Brain microvascular endothelial cell (primary cell): ENCODE measurements around the gene MYH2.
"Not testable (repeated sequence)": the region's sequence is repeated elsewhere in the genome, so short reads cannot be mapped to it uniquely, and the experiment has no call there.

Source experiments
- DNase-seq: peaks from one replicate; pipeline ENCODE4 v3.0.0-alpha.2; 2020
- H3K27ac ChIP-seq: fragments of 250-450 bp; sonication (Bioruptor Pico); 2 replicates; pipeline ENCODE4 v1.5.1; 2020; ENCODE audit warnings: mild to moderate bottlenecking, moderate library complexity
- H3K27me3 ChIP-seq: fragments of 250-450 bp; sonication (Bioruptor Pico); replicated peaks from 2 replicates; pipeline ENCODE4 v1.5.1; 2020; ENCODE audit warnings: mild to moderate bottlenecking
- H3K36me3 ChIP-seq: fragments of 250-450 bp; sonication (Bioruptor Pico); replicated peaks from 2 replicates; pipeline ENCODE4 v1.5.1; 2020; ENCODE audit warnings: mild to moderate bottlenecking
- H3K4me3 ChIP-seq: 2 replicates; pipeline ENCODE4 v1.5.1; 2011; ENCODE audit warnings: low read depth, mild to moderate bottlenecking, control low read depth, low read length, moderate library complexity
- CTCF ChIP-seq: IDR thresholded peaks from 2 replicates; pipeline ENCODE4 v1.5.1; 2011; ENCODE audit warnings: low read depth, mild to moderate bottlenecking, moderate library complexity, low read length, control low read depth, inconsistent platforms; ENCODE audit errors: missing control alignments
- in situ Hi-C: cut with HindIII; loops from 2 replicates; pipeline ENCODE4 v1.10.0; 2017; ENCODE audit warnings: low sequenced_read_pairs, low pct_ligation_motif_present

Gene MYH2

GRCh38 chr17:10550014-10550413 is 556 bp upstream of the MYH2 start:
- DNase-seq, result no peak
- Histone ChIP-seq H3K4me3 (no peak overlapping the region), H3K27ac (no peak overlapping the region), H3K36me3 (no peaks in the 10 kb centered on the region), H3K27me3 (no peaks in the 10 kb centered on the region)
- in situ Hi-C loops, result no loop called here
- TF ChIP-seq CTCF, result no peak

- in situ Hi-C loops, result no loop called here
- no peaks in the 10 kb centered on the region for H3K36me3 ChIP-seq
- DNase-seq, result no peak
- no peaks in the 10 kb centered on the region for H3K27me3 ChIP-seq
- no peak overlapping the region for H3K4me3 ChIP-seq
- no peak overlapping the region for H3K27ac ChIP-seq
- no peak for TF ChIP-seq CTCF
Observed at GRCh38 chr17:10547351-10547750, 2.1 kb downstream of the MYH2 start.

GRCh38 chr17:10543486-10543885 is 6.0 kb downstream of the MYH2 start:
- H3K27me3 ChIP-seq, H3K4me3 ChIP-seq, DNase-seq, H3K27ac ChIP-seq, in situ Hi-C loops, H3K36me3 ChIP-seq: not testable (repeated sequence)

GRCh38 chr17:10541179-10541578 is 8.3 kb downstream of the MYH2 start:
- in situ Hi-C loops, H3K36me3 ChIP-seq, H3K27ac ChIP-seq, H3K27me3 ChIP-seq, DNase-seq, H3K4me3 ChIP-seq: not testable (repeated sequence)

- Histone ChIP-seq H3K27ac (no peak overlapping the region), H3K4me3 (no peak overlapping the region), H3K27me3 (no peaks in the 10 kb centered on the region), H3K36me3 (no peaks in the 10 kb centered on the region)
- in situ Hi-C loops, result no loop called here
- TF ChIP-seq CTCF, result no peak
- no peak for DNase-seq
Observed at GRCh38 chr17:10532026-10532425, 17.4 kb downstream of the MYH2 start.

- no peak for DNase-seq
- no peaks in the 10 kb centered on the region for H3K36me3 ChIP-seq
- no peaks in the 10 kb centered on the region for H3K27me3 ChIP-seq
- H3K27ac ChIP-seq, result no peak overlapping the region
- TF ChIP-seq CTCF, result no peak
- H3K4me3 ChIP-seq, result no peak overlapping the region
- in situ Hi-C loops, result no loop called here
Observed at GRCh38 chr17:10527419-10527818, 22.0 kb downstream of the MYH2 start.

- TF ChIP-seq CTCF, result no peak
- H3K36me3 ChIP-seq, result no peaks in the 10 kb centered on the region
- no peak overlapping the region for H3K27ac ChIP-seq
- no peak for DNase-seq
- in situ Hi-C loops, result no loop called here
- no peak overlapping the region for H3K4me3 ChIP-seq
- no peaks in the 10 kb centered on the region for H3K27me3 ChIP-seq
Observed at GRCh38 chr17:10526517-10526916, 22.9 kb downstream of the MYH2 start.
